H1 (cell line): ENCODE results near the gene DPP4. TPM values are rescaled to one million over a fixed set of nuclear protein-coding genes. Genes with fewer than 3 reads are reported as not detected.
A peak's percentile ranks its signal among the peaks of the same experiment; 100 is the strongest.

ENCODE experiments used
- CTCF ChIA-PET: fragments of 300-600 bp; sonication (Branson Sonifier 250); formaldehyde crosslinking; loops from one replicate; lab custom pipeline; 2021; ENCODE audit not compliant: partially characterized antibody; lab: Charles Lee
- POLR2A ChIA-PET: fragments of 300-600 bp; sonication (Branson Sonifier 250); formaldehyde crosslinking; loops from one replicate; lab custom pipeline; 2021; ENCODE audit warnings: inconsistent platforms; ENCODE audit not compliant: partially characterized antibody; lab: Charles Lee
- DNase-seq, 2 experiments: peaks; one replicate each; pipeline versions ENCODE4 v3.0.0 to v3.0.0-alpha.2; 2010 to 2022; ENCODE audit warnings: low spot score in 2 of 2, low read depth in 1 of 2, mixed read lengths in 1 of 2
- FAIRE-seq: peaks from 2 replicates; lab custom pipeline; 2011; peaks lifted over from hg19 to GRCh38; lab: Jason Lieb, UNC
- H2AFZ ChIP-seq: 2 replicates; pipeline ENCODE4 v1.8.1; 2012; ENCODE audit warnings: low read length, inconsistent platforms
- H2AK5ac ChIP-seq: 2 replicates; pipeline ENCODE4 v1.6.1; 2013; ENCODE audit warnings: low read depth, low read length
- H2BK120ac ChIP-seq: replicated peaks from 2 replicates; pipeline ENCODE3; 2013; ENCODE audit warnings: low read depth, low read length, inconsistent platforms
- H2BK12ac ChIP-seq: 2 replicates; pipeline ENCODE4 v1.6.1; 2013; ENCODE audit warnings: low read depth, low read length
- H2BK15ac ChIP-seq: 2 replicates; pipeline ENCODE4 v1.6.1; 2013; ENCODE audit warnings: low read length
- H2BK20ac ChIP-seq: 2 replicates; pipeline ENCODE4 v1.6.1; 2013; ENCODE audit warnings: low read length
- H2BK5ac ChIP-seq: 2 replicates; pipeline ENCODE4 v1.6.1; 2013; ENCODE audit warnings: low read depth, low read length
- H3K14ac ChIP-seq: 2 replicates; pipeline ENCODE4 v1.6.1; 2013; ENCODE audit warnings: inconsistent platforms; ENCODE audit not compliant: insufficient read length
- H3K18ac ChIP-seq: 2 replicates; pipeline ENCODE4 v1.6.1; 2013; ENCODE audit warnings: low read length; ENCODE audit errors: extremely low read depth
- H3K23ac ChIP-seq: 2 replicates; pipeline ENCODE4 v1.6.1; 2013; ENCODE audit warnings: inconsistent platforms; ENCODE audit not compliant: insufficient read length
- H3K23me2 ChIP-seq: 2 replicates; pipeline ENCODE4 v1.6.1; 2013; ENCODE audit warnings: low read depth, low read length
- H3K27ac ChIP-seq: 2 replicates; pipeline ENCODE4 v1.6.1; 2011; ENCODE audit warnings: low read depth, low read length, inconsistent platforms
- H3K27me3 ChIP-seq, 4 experiments: replicated peaks in 1 of 4; 1 replicate in 1 of 4; 2 replicates in 3 of 4; pipeline versions ENCODE4 v1.6.1 to v1.8.1; 2011 to 2013; ENCODE audit warnings: low read length in 3 of 4, mild to moderate bottlenecking in 3 of 4, inconsistent platforms in 2 of 4, mixed read lengths in 2 of 4, moderate library complexity in 1 of 4; ENCODE audit not compliant: control insufficient read depth in 3 of 4, insufficient read depth in 3 of 4; ENCODE audit errors: extremely low read depth in 1 of 4
- H3K36me3 ChIP-seq, 4 experiments: 2 replicates each; pipeline versions ENCODE4 v1.6.1 to v1.8.1; 2011 to 2013; ENCODE audit warnings: mild to moderate bottlenecking in 4 of 4, low read length in 3 of 4, moderate library complexity in 2 of 4, control low read depth in 1 of 4, inconsistent platforms in 1 of 4; ENCODE audit not compliant: insufficient read depth in 4 of 4, control insufficient read depth in 2 of 4
- H3K4ac ChIP-seq: replicated peaks from 2 replicates; pipeline ENCODE3; 2013; ENCODE audit warnings: low read length, low read depth, mixed read lengths, inconsistent platforms; ENCODE audit not compliant: insufficient read length
- H3K4me1 ChIP-seq, 4 experiments: replicated peaks in 1 of 4; 1 replicate in 1 of 4; 2 replicates in 3 of 4; pipeline versions ENCODE4 v1.6.1 to v1.8.1; 2011 to 2013; ENCODE audit warnings: low read length in 3 of 4, inconsistent platforms in 2 of 4, mixed read lengths in 1 of 4; ENCODE audit not compliant: insufficient read depth in 4 of 4, control insufficient read depth in 3 of 4
- H3K4me2 ChIP-seq, 2 experiments: 2 replicates each; pipeline versions ENCODE4 v1.6.1 to v1.8.1; 2011 to 2013; ENCODE audit warnings: low read depth in 2 of 2, low read length in 2 of 2, control low read depth in 1 of 2, inconsistent platforms in 1 of 2, mild to moderate bottlenecking in 1 of 2; ENCODE audit not compliant: insufficient read depth in 1 of 2
- H3K4me3 ChIP-seq, 4 experiments: fragments of 200-600, 300-600 bp in 1 of 4; sonication (generic), shearing (Covaris generic), sonication (Bioruptor Twin) in 1 of 4; 2 replicates each; pipeline versions ENCODE4 v1.5.1 to v1.8.1; 2011 to 2016; ENCODE audit warnings: low read length in 4 of 4, low read depth in 3 of 4, control low read depth in 2 of 4, inconsistent platforms in 2 of 4, mild to moderate bottlenecking in 2 of 4, mixed read lengths in 1 of 4, moderate library complexity in 1 of 4; ENCODE audit not compliant: insufficient read depth in 2 of 4; ENCODE audit errors: extremely low read depth in 1 of 4
- H3K56ac ChIP-seq: replicated peaks from 2 replicates; pipeline ENCODE3; 2013; ENCODE audit warnings: low read depth, mild to moderate bottlenecking, mixed read lengths, low read length, inconsistent platforms; ENCODE audit not compliant: insufficient read length
- H3K79me1 ChIP-seq: 2 replicates; pipeline ENCODE4 v1.6.1; 2013; ENCODE audit warnings: low read depth, low read length, control low read depth
- H3K79me2 ChIP-seq, 2 experiments: 2 replicates each; pipeline versions ENCODE4 v1.6.1 to v1.8.1; 2012 to 2013; ENCODE audit warnings: low read length in 2 of 2, mild to moderate bottlenecking in 2 of 2, inconsistent platforms in 1 of 2; ENCODE audit not compliant: insufficient read depth in 2 of 2, control insufficient read depth in 1 of 2
- H3K9ac ChIP-seq, 4 experiments: replicated peaks in 1 of 4; 1 replicate in 1 of 4; 2 replicates in 3 of 4; pipeline versions ENCODE4 v1.6.1 to v1.8.1; 2011 to 2013; ENCODE audit warnings: low read depth in 3 of 4, low read length in 3 of 4, control low read depth in 2 of 4, mild to moderate bottlenecking in 2 of 4, moderate library complexity in 2 of 4, inconsistent platforms in 1 of 4; ENCODE audit errors: extremely low read depth in 1 of 4
- H3K9me3 ChIP-seq, 2 experiments: 2 replicates each; pipeline versions ENCODE4 v1.6.1 to v1.8.1; 2012 to 2013; ENCODE audit warnings: mild to moderate bottlenecking in 2 of 2, moderate library complexity in 2 of 2, control low read depth in 1 of 2, inconsistent platforms in 1 of 2, low read depth in 1 of 2, low read length in 1 of 2, mixed read lengths in 1 of 2; ENCODE audit not compliant: insufficient read depth in 2 of 2
- H4K20me1 ChIP-seq, 2 experiments: replicated peaks in 1 of 2; 2 replicates each; pipeline versions ENCODE3 to v1.8.1; 2011 to 2013; ENCODE audit warnings: inconsistent platforms in 2 of 2, low read length in 2 of 2, mild to moderate bottlenecking in 1 of 2; ENCODE audit not compliant: insufficient read depth in 2 of 2, control insufficient read depth in 1 of 2
- H4K5ac ChIP-seq: 2 replicates; pipeline ENCODE4 v1.6.1; 2013; ENCODE audit warnings: low read length, low read depth, mixed read lengths, inconsistent platforms; ENCODE audit not compliant: insufficient read length
- H4K8ac ChIP-seq: 2 replicates; pipeline ENCODE4 v1.8.0; 2013; ENCODE audit warnings: mild to moderate bottlenecking, moderate library complexity, low read length, inconsistent platforms; ENCODE audit not compliant: insufficient read depth; ENCODE audit errors: extremely low read depth
- H4K91ac ChIP-seq: replicated peaks from 2 replicates; pipeline ENCODE3; 2013; ENCODE audit warnings: low read length, mixed read lengths, inconsistent platforms; ENCODE audit not compliant: insufficient read length
- CHD2 ChIP-seq: IDR thresholded peaks from 2 replicates; pipeline ENCODE4 v1.6.1; 2012; ENCODE audit warnings: low read length, improper control_type of control experiment
- SIX5 ChIP-seq: IDR thresholded peaks from 2 replicates; pipeline ENCODE4 v1.6.1; 2011; ENCODE audit warnings: mild to moderate bottlenecking, low read depth, low read length
- TEAD4 ChIP-seq: IDR thresholded peaks from 2 replicates; pipeline ENCODE4 v1.6.1; 2012; ENCODE audit warnings: low read depth, low read length, inconsistent platforms, mixed read lengths
- WGBS, 2 experiments: shearing (Covaris generic) in 1 of 2; methylation state at CpG; one replicate each; pipeline versions ENCODE4 v1.1.6 to v1.1.7; 2013 to 2015; ENCODE audit warnings: low lambda C conversion rate in 2 of 2, mixed read lengths in 2 of 2, inconsistent platforms in 1 of 2, low coverage in 1 of 2, missing lambda C conversion rate in 1 of 2; ENCODE audit not compliant: insufficient replicate concordance in 2 of 2, insufficient coverage in 1 of 2, insufficient read length in 1 of 2; ENCODE audit errors: extremely low coverage in 1 of 2, missing lambda C conversion rate in 1 of 2; 5-methylcytosine and 5-hydroxymethylcytosine counted together
- polyA plus RNA-seq, 7 experiments: library from polyadenylated mRNA; depleted of rRNA in 3 of 7; stranded (reverse) in 5 of 7; unstranded in 2 of 7; fragments of >200 nt in 5 of 7; fragments of 200-250 nt in 2 of 7; gene quantifications; 1 replicate in 5 of 7; 2 replicates in 1 of 7; 4 replicates in 1 of 7; pipeline versions ENCODE4 v1.2.1 to v1.2.3, GENCODE V29; 2011 to 2013; ENCODE audit warnings: missing spikeins in 2 of 7, mixed read lengths in 2 of 7
- total RNA-seq: library from RNA; stranded (reverse); fragmentation: NEBNext Ultra II Directional; extraction: Animal tissue kit (Norgen Biotek cat#: 25700); gene quantifications from 2 replicates; pipeline ENCODE4 v1.2.1, GENCODE V29; 2021

The DPP4 gene
- total and polyA plus RNA-seq, 2 of the 8 experiments (the other 6 are each of a cell fraction or from before 2014, with no cell fraction given), result 1.3 to 3.1 TPM

DNA sequence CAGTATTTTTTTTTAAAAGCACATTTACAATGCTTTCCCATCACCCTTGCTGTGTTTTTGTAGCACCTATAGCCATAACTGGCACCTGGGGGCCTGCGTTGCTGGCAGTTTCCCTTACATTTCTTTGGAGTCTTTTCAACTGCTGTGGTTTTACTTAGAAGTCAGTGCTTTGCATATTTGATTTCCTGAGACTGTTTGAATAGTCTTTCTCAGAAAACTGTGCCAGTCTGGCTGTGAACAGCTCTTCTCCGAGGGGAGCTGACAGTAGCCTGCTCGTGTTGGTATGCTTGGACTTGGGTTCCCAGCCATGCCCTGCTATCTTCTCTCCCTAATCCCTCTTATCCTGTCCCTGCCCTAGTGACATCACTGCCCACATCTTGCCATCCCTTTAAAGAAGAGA lies 81.5 kb downstream of the DPP4 start:
- no peaks in the 10 kb centered on the region for H4K20me1 ChIP-seq
- H2BK120ac ChIP-seq, result no peak overlapping the region
- no peak overlapping the region for H3K4ac ChIP-seq
- H4K5ac ChIP-seq, result no peak overlapping the region
- H4K91ac ChIP-seq, result no peak overlapping the region
- FAIRE-seq (no peak), DNase-seq (no peak)
- POLR2A ChIA-PET, result no interaction called here
- no peaks in the 10 kb centered on the region for H3K79me1 ChIP-seq
- H2BK20ac ChIP-seq, result no peak overlapping the region
- no peak for TF ChIP-seq SIX5
- TF ChIP-seq CHD2, result no peak
- no peak for TF ChIP-seq TEAD4
- H3K27me3 ChIP-seq, result no peaks in the 10 kb centered on the region
- H3K56ac ChIP-seq, result no peak overlapping the region
- H3K27ac ChIP-seq, result no peak overlapping the region
- no peak overlapping the region for H3K4me3 ChIP-seq
- peak overlapping the region; percentile 66; the same call in 1 of the 2 replicates for H4K8ac ChIP-seq
- no peak overlapping the region for H2AK5ac ChIP-seq
- H2BK15ac ChIP-seq, result no peak overlapping the region
- no peak overlapping the region for H3K14ac ChIP-seq
- H3K36me3 ChIP-seq, result no peaks in the 10 kb centered on the region
- H3K9ac ChIP-seq, result no peak overlapping the region
- H3K23me2 ChIP-seq, result no peaks in the 10 kb centered on the region
- no peak overlapping the region for H3K4me2 ChIP-seq
- WGBS, 2 experiments, result 81% methylated on average over 3 of the region's 3 CpGs; no CpG with 5 or more reads in 1 of the 2 experiments
- no peak overlapping the region for H2BK12ac ChIP-seq
- H2BK5ac ChIP-seq, result no peak overlapping the region
- H3K79me2 ChIP-seq, result no peaks in the 10 kb centered on the region
- H2AFZ ChIP-seq, result 0 out of 2 replicates have a peak overlapping the region, but pooled peaks have one; percentile 5
- no peaks in the 10 kb centered on the region for H3K9me3 ChIP-seq
- no peaks in the 10 kb centered on the region for H3K4me1 ChIP-seq
- H3K23ac ChIP-seq, result peak overlapping the region; percentile 33
- no peak overlapping the region for H3K18ac ChIP-seq
- CTCF ChIA-PET, result interaction anchor here (2.5 to 3.0 kb wide), 2 partner anchors 99 to 133 kb away, joined by 8 to 11 read pairs; no protein-coding TSS in a partner anchor
